Right lobe of liver (tissue), 4 donors: ENCODE results near the gene MCRIP1.

Experiments used
- CTCF ChIP-seq, 4 donors: fragments of 200-600 bp in 3 of 4; fragments of 450-650 bp in 1 of 4; IDR thresholded peaks; one replicate each; pipeline versions ENCODE4 v1.5.1 to v1.8.0; 2016 to 2022; ENCODE audit warnings: antibody characterized with exemption in 4 of 4, mild to moderate bottlenecking in 2 of 4
- POLR2A ChIP-seq: fragments of 450-650 bp; IDR thresholded peaks from one replicate; pipeline ENCODE4 v1.6.1; 2017; ENCODE audit warnings: antibody characterized with exemption, mild to moderate bottlenecking
- donor health status: DM: no; HTN: no; CAD: no.
- donor health status: DM: no; HTN: no; CAD: no.
- donor health status: DM: no; HTN: yes; CAD: no.

- no peak for TF ChIP-seq CTCF (IDR thresholded peaks at IDR 0.05)
- TF ChIP-seq POLR2A: no peak
Observed at GRCh38 chr17:81879121-81879520, 46.0 kb upstream of the MCRIP1 start.
